OCI-LY7 (cell line): ENCODE data around the gene HIVEP3. TPM values are rescaled to one million over a fixed set of nuclear protein-coding genes. Genes with fewer than 3 reads are reported as not detected.

Experiments used
- BruUV-seq: library from RNA; stranded (reverse); fragments of 400-500 nt; replicated peaks from 2 replicates; lab custom pipeline; 2021; lab: Mats Ljungman, UMichigan
- CTCF ChIA-PET: fragments of 300-600 bp; sonication (Branson Sonifier 250); formaldehyde crosslinking; loops from one replicate; lab custom pipeline; 2022; ENCODE audit warnings: antibody characterized with exemption; ENCODE audit not compliant: unreplicated experiment; lab: Charles Lee
- POLR2A ChIA-PET: fragments of 300-600 bp; sonication (Branson Sonifier 250); formaldehyde crosslinking; loops from one replicate; lab custom pipeline; 2022; ENCODE audit warnings: antibody characterized with exemption; lab: Charles Lee
- DNase-seq: peaks from one replicate; pipeline ENCODE4 v3.0.0-alpha.2; 2015; ENCODE audit warnings: low spot score
- H2AFZ ChIP-seq: fragments of 200-600 bp; sonication (generic), shearing (Covaris generic); 2 replicates; pipeline ENCODE4 v1.6.1; 2014; ENCODE audit warnings: mild to moderate bottlenecking, antibody characterized with exemption, low read length, moderate library complexity
- H3K27ac ChIP-seq: fragments of 200-600 bp; sonication (generic); 2 replicates; pipeline ENCODE4 v1.5.1; 2014; ENCODE audit warnings: mixed run types, low read depth, mild to moderate bottlenecking, moderate library complexity, low read length, inconsistent platforms; ENCODE audit not compliant: poor library complexity, severe bottlenecking
- H3K36me3 ChIP-seq: fragments of 200-600 bp; sonication (generic); 2 replicates; pipeline ENCODE4 v1.6.1; 2014; ENCODE audit warnings: mild to moderate bottlenecking, antibody characterized with exemption, low read length, moderate library complexity, mixed read lengths; ENCODE audit not compliant: insufficient read depth
- H3K4me1 ChIP-seq: fragments of 200-600 bp; sonication (generic); 2 replicates; pipeline ENCODE4 v1.5.1; 2014; ENCODE audit warnings: mild to moderate bottlenecking, low read length; ENCODE audit not compliant: insufficient read depth, poor library complexity, severe bottlenecking
- H3K4me2 ChIP-seq: fragments of 200-600 bp; sonication (generic); 2 replicates; pipeline ENCODE4 v1.6.1; 2014; ENCODE audit warnings: mild to moderate bottlenecking, low read length
- H3K4me3 ChIP-seq: fragments of 200-600 bp; sonication (generic); 2 replicates; pipeline ENCODE4 v1.5.1; 2014; ENCODE audit warnings: mild to moderate bottlenecking, low read depth, low read length; ENCODE audit not compliant: poor library complexity, severe bottlenecking
- H3K79me2 ChIP-seq: fragments of 200-600 bp; sonication (generic); 2 replicates; pipeline ENCODE4 v1.6.1; 2016; ENCODE audit warnings: low read depth, mild to moderate bottlenecking, low read length, moderate library complexity, mixed read lengths; ENCODE audit not compliant: insufficient read depth
- H3K9me2 ChIP-seq: fragments of 200-600 bp; sonication (generic); 2 replicates; pipeline ENCODE4 v1.6.1; 2016; ENCODE audit warnings: mild to moderate bottlenecking, low read length, mixed read lengths; ENCODE audit not compliant: insufficient read depth
- H3K9me3 ChIP-seq: fragments of 200-600 bp; sonication (generic); 2 replicates; pipeline ENCODE4 v1.6.1; 2014; ENCODE audit warnings: mild to moderate bottlenecking, mixed run types, low read length, mixed read lengths
- H4K20me1 ChIP-seq: fragments of 200-600 bp; sonication (generic); 2 replicates; pipeline ENCODE4 v1.6.1; 2014; ENCODE audit warnings: mild to moderate bottlenecking, antibody characterized with exemption, low read length, moderate library complexity, mixed read lengths; ENCODE audit not compliant: insufficient read depth
- CTCF ChIP-seq: fragments of 200-600 bp; sonication (generic); conservative IDR thresholded peaks from 2 replicates; pipeline ENCODE4 v1.5.1; 2014; ENCODE audit warnings: mild to moderate bottlenecking, antibody characterized with exemption, low read length, moderate library complexity, mixed read lengths
- EZH2phosphoT487 ChIP-seq: fragments of 200-600 bp; sonication (generic); IDR thresholded peaks from 2 replicates; pipeline ENCODE4 v1.6.1; 2018; ENCODE audit warnings: low read depth, borderline replicate concordance, mild to moderate bottlenecking, mixed run types, antibody characterized with exemption, low read length, moderate library complexity, mixed read lengths
- intact Hi-C: fragments of 100-400 bp; cut with micrococcal nuclease; formaldehyde crosslinking; loops from one replicate; pipeline ENCODE4 v1.10.0; 2022; ENCODE audit not compliant: unreplicated experiment
- total RNA-seq, 2 experiments: library from RNA; depleted of rRNA in 1 of 2; stranded (reverse); fragments of >200 nt in 1 of 2; shearing (Covaris generic) in 1 of 2; gene quantifications; 2 replicates each; pipeline ENCODE4 v1.2.3, GENCODE V29; 2014 to 2022

The HIVEP3 gene
- total RNA-seq, 2 experiments from 2014 or later, result 0.53 to 0.60 TPM

GRCh38 chr1:41576620-41577019 lies 342.1 kb downstream of the HIVEP3 start:
- intact Hi-C loops, result loop anchor here (10.0 kb wide), 1 partner anchor 178 kb away; no protein-coding TSS in a partner anchor
- no peaks in the 10 kb centered on the region for H3K79me2 ChIP-seq
- H3K9me2 ChIP-seq, result no peaks in the 10 kb centered on the region
- no peaks in the 10 kb centered on the region for H3K9me3 ChIP-seq
- H3K27ac ChIP-seq, result no peak overlapping the region
- ChIA-PET POLR2A (interaction anchor here (1.0 kb wide), 1 partner anchor 96 kb away, joined by 3 read pairs; no protein-coding TSS in a partner anchor), CTCF (no interaction called here)
- peaks cover 10% of the 10 kb centered on the region for H3K4me1 ChIP-seq
- TF ChIP-seq CTCF, result no peak
- no peak for TF ChIP-seq EZH2phosphoT487
- no TSS peak for BruUV-seq
- no peaks in the 10 kb centered on the region for H3K36me3 ChIP-seq
- no peaks in the 10 kb centered on the region for H4K20me1 ChIP-seq
- H3K4me3 ChIP-seq, result no peak overlapping the region
- no peak overlapping the region for H2AFZ ChIP-seq
- H3K4me2 ChIP-seq, result no peak overlapping the region
- no peak for DNase-seq

GRCh38 chr1:41576206-41576605 lies 342.5 kb downstream of the HIVEP3 start:
- no peak overlapping the region for H3K4me3 ChIP-seq
- POLR2A ChIA-PET, result interaction anchor here (1.0 kb wide), 1 partner anchor 96 kb away, joined by 3 read pairs; no protein-coding TSS in a partner anchor
- TF ChIP-seq CTCF (no peak), EZH2phosphoT487 (no peak)
- H3K36me3 ChIP-seq, result no peaks in the 10 kb centered on the region
- H3K9me3 ChIP-seq, result no peaks in the 10 kb centered on the region
- H2AFZ ChIP-seq, result no peak overlapping the region
- BruUV-seq, result no TSS peak
- no peaks in the 10 kb centered on the region for H3K79me2 ChIP-seq
- no peaks in the 10 kb centered on the region for H4K20me1 ChIP-seq
- no peak for DNase-seq
- H3K27ac ChIP-seq, result no peak overlapping the region
- H3K4me2 ChIP-seq, result no peak overlapping the region
- CTCF ChIA-PET, result no interaction called here
- no peaks in the 10 kb centered on the region for H3K9me2 ChIP-seq
- peaks cover 10% of the 10 kb centered on the region for H3K4me1 ChIP-seq
- intact Hi-C loops, result loop anchor here (10.0 kb wide), 1 partner anchor 179 kb away; no protein-coding TSS in a partner anchor

GRCh38 chr1:41574842-41575241 lies 343.9 kb downstream of the HIVEP3 start:
- H3K36me3 ChIP-seq, result no peaks in the 10 kb centered on the region
- POLR2A ChIA-PET, result no interaction called here
- peak overlapping the region; percentile 44; the same call in 1 of the 2 replicates for H3K4me2 ChIP-seq
- CTCF ChIA-PET, result no interaction called here
- no peak overlapping the region for H3K27ac ChIP-seq
- DNase-seq, result peak; percentile 38
- intact Hi-C loops, result loop anchor here (1.0 to 10.0 kb wide), 8 partner anchors 59 to 598 kb away; no protein-coding TSS in a partner anchor
- H3K9me3 ChIP-seq, result no peaks in the 10 kb centered on the region
- TF ChIP-seq EZH2phosphoT487 (no peak), CTCF (no peak)
- H3K4me1 ChIP-seq, result peaks cover 10% of the 10 kb centered on the region
- peak overlapping the region; percentile 42; the same call in 1 of the 2 replicates for H2AFZ ChIP-seq
- BruUV-seq, result no TSS peak
- H3K9me2 ChIP-seq, result no peaks in the 10 kb centered on the region
- no peaks in the 10 kb centered on the region for H3K79me2 ChIP-seq
- H4K20me1 ChIP-seq, result no peaks in the 10 kb centered on the region
- no peak overlapping the region for H3K4me3 ChIP-seq
